Naive thymus-derived CD8-positive, alpha-beta T cell (primary cell): ENCODE measurements around the gene FRG1. TPM values are rescaled to one million over a fixed set of nuclear protein-coding genes. Genes with fewer than 3 reads are reported as not detected.
"Not testable (repeated sequence)": the region's sequence is repeated elsewhere in the genome, so short reads cannot be mapped to it uniquely, and the experiment has no call there.

ENCODE experiments used
- ATAC-seq, 2 donors: fragments of 150-1000 bp; cut with Tn5 transposase in 1 of 2; sonication (Bioruptor Pico), chemical (Tn5 transposase) in 1 of 2; 1 replicate in 1 of 2; 2 replicates in 1 of 2; pipeline ENCODE4 v1.10.0; 2021; ENCODE audit warnings: mild to moderate bottlenecking in 2 of 2, moderate library complexity in 2 of 2
- POLR2A ChIA-PET: fragments of 350-600 bp; sonication (Branson Sonifier 250); formaldehyde crosslinking; loops from one replicate; lab custom pipeline; 2021; ENCODE audit warnings: antibody characterized with exemption; lab: Charles Lee
- DNase-seq, 10 donors: peaks; one replicate each; pipeline versions ENCODE4 v3.0.0 to v3.0.0-alpha.2; 2020 to 2022
- H3K27ac Mint-ChIP-seq, 10 donors: one replicate each; pipeline ENCODE4 v1.8.0; 2020 to 2022; ENCODE audit warnings: mild to moderate bottlenecking in 10 of 10, mixed read lengths in 10 of 10, moderate library complexity in 4 of 10, inconsistent platforms in 1 of 10
- H3K27me3 Mint-ChIP-seq, 5 donors: one replicate each; pipeline ENCODE4 v1.8.0; 2021 to 2022; ENCODE audit warnings: mixed read lengths in 5 of 5
- H3K36me3 Mint-ChIP-seq, 3 donors: one replicate each; pipeline ENCODE4 v1.8.0; 2020 to 2022; ENCODE audit warnings: mixed read lengths in 3 of 3, mild to moderate bottlenecking in 2 of 3, inconsistent platforms in 1 of 3
- H3K4me1 Mint-ChIP-seq, 4 donors: one replicate each; pipeline ENCODE4 v1.8.0; 2021 to 2022; ENCODE audit warnings: mixed read lengths in 4 of 4
- H3K4me3 Mint-ChIP-seq, 10 donors: one replicate each; pipeline ENCODE4 v1.8.0; 2020 to 2022; ENCODE audit warnings: mild to moderate bottlenecking in 10 of 10, mixed read lengths in 10 of 10, moderate library complexity in 6 of 10, inconsistent platforms in 1 of 10
- H3K9me3 Mint-ChIP-seq, 9 donors: one replicate each; pipeline ENCODE4 v1.8.0; 2020 to 2022; ENCODE audit warnings: mixed read lengths in 9 of 9, mild to moderate bottlenecking in 3 of 9, inconsistent platforms in 1 of 9, moderate library complexity in 1 of 9
- polyA plus RNA-seq, 3 donors: library from polyadenylated mRNA; unstranded; fragments of 300-500 nt; fragmentation: Illumina TruSeq; gene quantifications; one replicate each; pipeline ENCODE4 v1.2.3, GENCODE V29; 2021
- total RNA-seq, 8 experiments: library from RNA in 2 of 8; stranded (reverse) in 2 of 8; gene quantifications; one replicate each; pipeline ENCODE4 v1.2.3 and lab custom pipeline; 2021 to 2026

Gene FRG1
- total RNA-seq = 10 to 100 TPM; 46.6 to 50.0 TPM
- polyA plus RNA-seq = 10 to 100 TPM; 45.6 to 51.3 (median 51.2) TPM
- total RNA-seq (lab: John Stamatoyannopoulos, UW) = 40.1 to 53.6 (median 46.1) reads per million in 6 experiments

DNA sequence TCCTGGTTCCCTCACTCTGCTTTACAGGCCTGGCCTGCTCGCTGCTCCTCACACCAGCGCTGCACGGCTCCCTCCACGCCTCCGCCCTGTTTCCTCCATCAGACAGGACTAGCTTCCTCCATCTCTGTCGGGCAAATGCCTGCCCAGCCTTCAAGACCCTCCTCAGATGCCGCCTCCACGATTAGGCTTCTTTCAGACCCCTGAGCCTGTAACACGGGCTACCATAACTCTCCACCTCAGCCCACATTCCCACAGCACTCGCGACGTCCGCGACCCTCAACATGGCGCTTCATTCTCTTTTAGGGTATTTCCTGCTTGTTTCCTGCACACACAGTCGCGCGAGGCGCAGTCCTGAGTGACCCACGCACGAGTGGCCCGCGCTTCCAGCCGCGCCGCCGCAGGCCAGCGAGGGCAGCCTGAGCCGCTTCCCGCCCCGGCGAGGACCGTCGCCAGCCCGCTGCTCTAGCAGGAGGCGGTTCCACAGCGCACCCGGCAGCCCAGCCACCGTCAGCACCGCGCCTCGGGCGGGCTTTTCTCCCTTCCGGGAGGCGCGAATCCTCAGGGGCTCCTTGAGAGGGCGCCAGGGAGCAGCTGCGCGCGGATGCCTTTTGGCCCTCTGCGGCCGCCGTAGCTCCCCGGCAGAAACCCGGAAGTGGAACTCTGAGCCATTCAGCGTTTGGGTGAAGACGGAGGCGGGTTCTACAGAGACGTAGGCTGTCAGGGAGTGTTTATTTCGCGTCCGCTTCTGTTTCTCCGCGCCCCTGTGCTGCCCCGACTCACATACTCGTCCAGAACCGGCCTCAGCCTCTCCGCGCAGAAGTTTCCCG, at the start of gene FRG1:
FRG1 (plus strand) TSS at position 695 of the 827 bp plus-strand sequence. CDS start 138 bp downstream, outside the sequence.
- ATAC-seq (peak; percentile 95 to 96), DNase-seq (peak; percentile 94 to 99 (median 98))
- H3K36me3 Mint-ChIP-seq = peaks cover 20 to 39% (median 30%) of the 10 kb centered on the region in 3 donors
- peak within 1 kb of the TSS; percentile 91 to 99 (median 97) for H3K27ac Mint-ChIP-seq
- peaks cover 19 to 54% (median 42%) of the 10 kb centered on the region in 4 donors for H3K4me1 Mint-ChIP-seq
- POLR2A ChIA-PET = interaction anchor here (1.0 kb wide), 1 partner anchor 9 kb away, joined by 7 read pairs; no protein-coding TSS in a partner anchor
- H3K27me3 Mint-ChIP-seq = peaks cover 0 to 2% (median 0%) of the 10 kb centered on the region in 5 donors
- H3K9me3 Mint-ChIP-seq = peaks cover 0 to 38% (median 25%) of the 10 kb centered on the region in 9 donors
- peak within 1 kb of the TSS; percentile 90 to 99 (median 94) for H3K4me3 Mint-ChIP-seq

DNA sequence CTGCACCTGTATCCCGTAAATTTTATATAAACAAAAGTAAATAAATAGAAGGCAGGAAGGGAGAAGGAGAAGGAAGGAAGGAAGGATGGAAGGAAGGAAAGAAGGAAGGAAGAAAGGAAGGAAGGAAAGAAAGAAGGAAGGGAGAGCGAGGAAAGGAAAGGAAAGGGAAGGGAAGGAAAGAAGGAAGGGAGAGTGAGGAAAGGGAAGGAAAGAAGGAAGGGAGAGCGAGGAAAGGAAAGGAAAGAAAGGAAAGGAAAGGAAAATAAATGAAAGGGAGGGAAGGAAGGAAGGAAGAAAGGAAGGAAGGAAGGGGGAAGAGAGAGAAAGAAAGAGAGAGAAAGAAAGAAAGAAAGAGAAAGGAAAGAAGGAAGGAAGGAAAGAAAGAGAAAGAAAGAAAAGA, 43.0 kb upstream of the FRG1 start:
- ATAC-seq (no peak), DNase-seq (no peak)
- Mint-ChIP-seq H3K4me3 (no peak overlapping the region), H3K27me3 (peaks cover 0 to 11% (median 2%) of the 10 kb centered on the region in 5 donors), H3K9me3 (peaks cover 0 to 12% (median 0%) of the 10 kb centered on the region in 9 donors), H3K4me1 (no peaks in the 10 kb centered on the region), H3K36me3 (peaks cover 0 to 7% (median 5%) of the 10 kb centered on the region in 3 donors), H3K27ac (no peak overlapping the region)
- POLR2A ChIA-PET = no interaction called here

DNA sequence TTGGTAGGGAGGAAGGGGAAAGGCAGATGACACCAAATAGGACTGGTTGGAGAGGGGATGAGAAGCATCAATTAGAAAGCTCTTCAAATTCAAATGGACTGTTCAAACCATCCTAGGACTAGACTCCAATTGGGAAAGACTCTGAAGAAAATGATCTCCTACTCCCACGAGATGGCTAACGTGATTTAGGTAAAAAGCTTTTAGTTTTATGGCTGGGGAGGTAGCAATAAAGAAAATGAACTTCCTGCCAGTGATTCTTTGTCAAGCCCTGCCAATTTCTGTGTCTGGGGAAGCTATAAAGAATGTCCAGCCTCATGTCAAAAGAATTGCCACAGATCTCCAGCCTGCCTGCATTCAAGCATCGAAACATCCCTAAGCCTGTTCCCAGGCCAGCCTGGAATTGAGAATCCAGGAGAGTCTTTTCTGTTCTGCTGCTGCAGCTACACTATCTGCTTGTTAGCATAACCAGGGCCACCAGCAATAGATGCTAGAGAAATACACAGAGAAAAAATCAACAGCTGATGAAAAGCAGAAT, 41.1 kb upstream of the FRG1 start:
- H3K4me3 Mint-ChIP-seq, H3K36me3 Mint-ChIP-seq, DNase-seq, POLR2A ChIA-PET, H3K27ac Mint-ChIP-seq, ATAC-seq, H3K4me1 Mint-ChIP-seq: not testable (repeated sequence)
- Mint-ChIP-seq H3K27me3 (peaks cover 0 to 18% (median 3%) of the 10 kb centered on the region in 5 donors), H3K9me3 (peaks cover 0 to 12% (median 0%) of the 10 kb centered on the region in 9 donors)

DNA sequence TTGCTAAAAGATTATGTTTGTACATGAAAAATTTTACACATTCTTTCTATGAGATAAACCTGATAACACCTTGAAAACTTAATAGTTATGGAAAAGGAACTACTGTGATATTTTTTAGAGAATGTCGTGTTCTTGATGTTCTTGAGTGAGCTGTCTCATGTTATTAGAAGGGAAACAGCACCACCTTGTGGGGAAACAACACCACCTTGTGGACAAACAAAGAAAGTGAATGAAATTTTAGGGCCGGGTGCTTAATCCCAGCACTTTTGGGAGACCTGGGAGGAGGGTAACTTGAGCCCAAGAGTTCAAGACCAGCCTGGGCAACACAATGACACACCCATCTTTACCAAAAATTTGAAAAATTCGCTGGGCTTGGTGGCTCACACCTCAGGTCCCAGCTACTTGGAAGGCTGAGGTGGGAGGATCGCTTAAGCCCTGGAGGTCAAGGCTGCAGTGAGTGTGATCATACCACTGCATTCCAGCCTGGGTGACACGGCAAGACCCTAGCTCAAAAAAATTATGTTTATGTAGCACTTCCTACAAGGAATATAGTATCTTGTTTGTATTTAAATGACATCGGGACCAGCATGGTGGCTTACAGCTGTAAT, 36.1 kb upstream of the FRG1 start:
- peak in 7 of 10 donors; percentile 22 to 45 (median 34) for DNase-seq
- H3K4me1 Mint-ChIP-seq, POLR2A ChIA-PET, H3K9me3 Mint-ChIP-seq, H3K4me3 Mint-ChIP-seq, H3K36me3 Mint-ChIP-seq, H3K27ac Mint-ChIP-seq: not testable (repeated sequence)
- H3K27me3 Mint-ChIP-seq = peaks cover 2 to 25% (median 4%) of the 10 kb centered on the region in 5 donors
- peak in 1 of 2 donors; percentile 47 for ATAC-seq

DNA sequence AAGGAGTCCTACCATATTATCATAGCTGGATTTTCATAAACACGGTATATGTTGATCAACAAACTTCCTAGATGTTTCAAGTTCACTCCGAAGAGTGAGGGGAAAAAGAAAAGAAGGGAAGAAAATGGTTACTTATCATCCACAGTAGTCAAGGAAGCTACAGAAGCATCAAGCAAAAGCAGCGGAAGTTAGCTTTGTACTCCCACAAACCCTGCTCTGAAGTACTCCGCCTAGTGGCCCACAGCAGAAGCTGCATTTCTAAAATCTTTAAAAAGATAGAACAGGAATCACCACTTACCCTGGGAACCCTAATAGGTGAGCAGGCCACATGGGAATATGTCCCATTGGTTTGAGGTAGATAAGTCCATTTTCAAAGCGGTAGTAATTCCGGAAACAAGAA, 28.5 kb upstream of the FRG1 start:
- H3K4me1 Mint-ChIP-seq = no peaks in the 10 kb centered on the region
- H3K27me3 Mint-ChIP-seq = peaks cover 0 to 25% (median 4%) of the 10 kb centered on the region in 5 donors
- H3K36me3 Mint-ChIP-seq = peaks cover 3 to 24% (median 19%) of the 10 kb centered on the region in 3 donors
- no peak overlapping the region for H3K27ac Mint-ChIP-seq
- no peak for DNase-seq
- peaks cover 0 to 27% (median 14%) of the 10 kb centered on the region in 9 donors for H3K9me3 Mint-ChIP-seq
- no peak overlapping the region for H3K4me3 Mint-ChIP-seq
- no peak for ATAC-seq
- POLR2A ChIA-PET = no interaction called here

DNA sequence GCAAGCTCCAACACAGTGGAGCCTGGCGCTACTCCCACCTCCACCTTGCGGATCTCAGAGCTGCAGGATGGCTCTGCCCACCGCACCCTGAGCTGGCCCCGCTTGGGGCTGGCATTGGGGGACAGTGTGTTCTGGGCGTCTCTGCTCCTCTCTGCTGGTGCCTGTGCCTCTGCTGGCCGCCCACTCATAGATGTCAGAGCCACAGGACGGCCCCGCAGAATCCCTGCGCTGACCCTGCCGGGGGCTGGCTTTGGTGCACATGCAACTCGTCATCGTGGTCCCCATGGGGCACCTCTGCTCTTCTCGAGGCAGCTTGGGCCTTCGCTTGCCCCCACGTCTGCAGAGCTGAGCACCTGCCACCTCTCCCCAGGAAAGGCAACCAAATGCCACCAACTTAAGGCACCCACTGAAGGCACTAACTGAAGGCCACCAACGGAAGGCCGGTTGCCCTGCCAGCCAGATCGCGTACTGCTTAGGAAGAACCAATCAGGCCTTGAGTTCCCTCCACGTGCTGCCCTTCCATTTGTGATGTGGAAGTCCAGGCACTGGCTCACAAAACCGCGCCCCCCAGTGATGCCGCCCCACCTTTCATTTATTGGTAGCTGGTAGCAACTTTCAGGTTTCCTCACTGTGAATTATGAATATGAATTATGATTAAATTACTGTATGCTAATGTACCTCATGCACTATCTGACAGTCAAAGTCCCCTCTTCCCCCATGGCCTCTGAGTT, 23.3 kb upstream of the FRG1 start:
- Mint-ChIP-seq H3K4me1 (no peaks in the 10 kb centered on the region), H3K27me3 (no peaks in the 10 kb centered on the region), H3K9me3 (peaks cover 0 to 33% (median 26%) of the 10 kb centered on the region in 9 donors), H3K27ac (no peak overlapping the region), H3K4me3 (no peak overlapping the region), H3K36me3 (peaks cover 3 to 61% (median 24%) of the 10 kb centered on the region in 3 donors)
- ATAC-seq (no peak), DNase-seq (no peak)
- POLR2A ChIA-PET = no interaction called here

DNA sequence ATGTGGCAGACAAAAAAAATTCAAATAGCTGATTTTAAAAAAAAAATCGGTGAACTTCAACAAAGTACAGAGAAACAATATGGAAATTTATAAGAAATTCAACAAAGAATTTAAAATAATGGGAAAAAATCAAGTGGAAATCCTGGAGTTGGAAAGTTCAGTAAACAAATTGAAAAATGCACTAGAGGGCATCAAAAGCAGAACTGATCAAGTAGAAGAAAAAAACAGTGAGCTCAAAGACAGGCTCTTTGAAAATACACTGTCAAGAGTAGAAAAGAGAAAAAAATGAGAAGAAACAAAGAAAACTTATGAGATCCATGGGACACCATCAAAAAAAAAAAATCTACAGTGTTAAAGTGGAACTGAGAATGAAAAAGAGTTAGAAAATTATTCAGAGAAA, 19.6 kb upstream of the FRG1 start:
- peaks cover 0 to 2% (median 0%) of the 10 kb centered on the region in 4 donors for H3K4me1 Mint-ChIP-seq
- H3K27ac Mint-ChIP-seq = no peak overlapping the region
- no peak for DNase-seq
- POLR2A ChIA-PET = no interaction called here
- no peak overlapping the region for H3K4me3 Mint-ChIP-seq
- ATAC-seq = no peak
- H3K9me3 Mint-ChIP-seq = peaks cover 5 to 56% (median 39%) of the 10 kb centered on the region in 9 donors
- H3K27me3 Mint-ChIP-seq = no peaks in the 10 kb centered on the region
- peaks cover 11 to 85% (median 42%) of the 10 kb centered on the region in 3 donors for H3K36me3 Mint-ChIP-seq

DNA sequence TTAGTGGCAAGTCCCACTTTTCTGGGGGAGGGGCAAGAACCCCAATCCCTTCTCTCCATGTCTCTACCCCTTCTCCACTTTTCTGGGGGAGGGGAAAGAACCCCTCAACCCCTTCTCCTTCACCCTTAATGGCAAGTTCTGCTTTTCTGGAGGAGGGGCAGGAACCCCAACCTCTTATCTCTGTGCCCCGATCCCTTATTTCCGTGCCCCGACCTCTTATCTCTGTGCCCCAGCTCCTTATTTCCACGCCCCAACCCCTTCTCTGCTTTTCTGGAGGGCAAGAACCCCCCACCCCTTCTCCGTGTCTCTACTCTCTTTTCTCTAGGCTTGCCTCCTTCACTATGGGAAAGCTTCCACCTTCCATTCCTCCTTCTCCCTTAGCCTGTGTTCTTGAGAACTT, 13.9 kb upstream of the FRG1 start:
- DNase-seq, H3K4me3 Mint-ChIP-seq, H3K27me3 Mint-ChIP-seq, POLR2A ChIA-PET, H3K4me1 Mint-ChIP-seq, ATAC-seq: not testable (repeated sequence)
- Mint-ChIP-seq H3K36me3 (peaks cover 15 to 57% (median 22%) of the 10 kb centered on the region in 3 donors), H3K27ac (peak overlapping the region in 1 of 10 donors; percentile 64), H3K9me3 (peaks cover 3 to 36% (median 21%) of the 10 kb centered on the region in 9 donors)

DNA sequence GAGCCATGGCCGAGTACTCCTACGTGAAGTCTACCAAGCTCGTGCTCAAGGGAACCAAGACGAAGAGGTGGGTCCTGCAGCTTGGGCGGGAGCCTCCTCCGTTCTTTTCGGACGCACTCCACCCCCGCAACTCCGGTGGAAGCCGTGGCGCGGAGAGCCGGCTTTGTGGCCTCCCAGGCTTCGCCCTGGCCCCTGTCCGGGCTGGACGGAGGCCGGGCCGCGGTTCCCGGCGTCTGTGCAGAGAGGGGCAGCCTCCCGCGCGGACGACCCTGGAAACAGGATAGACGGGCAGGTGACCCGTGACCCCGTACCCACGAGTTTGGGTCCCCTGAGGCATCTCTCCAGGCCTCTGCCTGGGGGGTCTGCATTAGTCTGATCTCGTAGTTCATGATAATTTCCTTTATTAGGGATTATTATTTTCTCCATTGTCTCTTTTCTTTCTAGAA, 356 bp downstream of the FRG1 start:
- H3K27ac Mint-ChIP-seq = peak overlapping the region; percentile 91 to 99 (median 97)
- H3K4me1 Mint-ChIP-seq = peaks cover 23 to 61% (median 48%) of the 10 kb centered on the region in 4 donors
- H3K4me3 Mint-ChIP-seq = peak overlapping the region; percentile 90 to 99 (median 94)
- POLR2A ChIA-PET = interaction anchor here (1.0 kb wide), 1 partner anchor 8 kb away, joined by 7 read pairs; no protein-coding TSS in a partner anchor
- ATAC-seq (no peak), DNase-seq (peak in 1 of 10 donors; percentile 14)
- peaks cover 0 to 38% (median 25%) of the 10 kb centered on the region in 9 donors for H3K9me3 Mint-ChIP-seq
- peaks cover 26 to 39% (median 30%) of the 10 kb centered on the region in 3 donors for H3K36me3 Mint-ChIP-seq
- H3K27me3 Mint-ChIP-seq = peaks cover 0 to 2% (median 0%) of the 10 kb centered on the region in 5 donors

DNA sequence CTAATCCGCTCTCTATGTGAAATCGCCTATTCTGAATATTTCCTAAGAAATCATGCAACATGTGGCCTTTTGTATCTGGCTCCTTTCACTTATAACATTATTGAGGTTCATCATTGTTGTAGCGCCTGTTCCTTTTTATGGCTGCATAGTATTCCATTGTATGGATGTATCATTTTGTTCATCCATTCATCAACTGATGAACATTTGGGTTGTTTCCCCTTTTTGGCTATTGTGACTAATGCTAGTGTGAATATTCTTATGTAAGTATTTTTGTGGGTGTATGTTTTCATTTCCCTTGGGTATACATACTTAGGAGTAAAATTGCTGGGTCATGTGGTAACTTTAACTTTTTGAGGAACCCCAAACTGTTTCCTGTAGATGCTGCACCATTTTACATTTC, 1.7 kb downstream of the FRG1 start:
- Mint-ChIP-seq H3K27ac (peak overlapping the region in 4 of 10 donors; percentile 11 to 97 (median 72)), H3K4me1 (peaks cover 28 to 72% (median 60%) of the 10 kb centered on the region in 4 donors), H3K36me3 (peaks cover 27 to 42% (median 37%) of the 10 kb centered on the region in 3 donors), H3K9me3 (peaks cover 0 to 29% (median 20%) of the 10 kb centered on the region in 9 donors), H3K4me3 (peak overlapping the region; percentile 9 to 90 (median 68))
- ATAC-seq, POLR2A ChIA-PET, H3K27me3 Mint-ChIP-seq, DNase-seq: not testable (repeated sequence)

DNA sequence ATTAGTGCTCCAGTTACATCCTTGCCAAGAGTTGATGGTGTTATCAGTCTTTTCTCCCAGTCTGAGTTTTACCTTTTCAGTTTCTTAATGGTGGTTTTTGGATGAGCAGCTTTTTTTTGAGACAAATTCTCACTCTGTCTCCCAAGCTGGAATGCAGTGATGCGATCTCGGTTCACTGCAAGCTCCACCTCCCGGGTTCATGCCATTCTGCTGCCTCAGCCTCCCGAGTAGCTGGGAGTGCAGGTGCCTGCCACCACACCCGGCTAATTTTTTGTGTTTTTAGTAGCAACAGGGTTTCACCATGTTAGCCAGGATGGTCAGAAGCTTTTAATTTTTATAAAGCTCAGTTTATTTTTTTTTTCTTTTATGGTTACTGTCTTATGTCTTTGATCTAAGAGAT, 3.4 kb downstream of the FRG1 start:
- peak overlapping the region in 9 of 10 donors; percentile 15 to 54 (median 34) for H3K4me3 Mint-ChIP-seq

More for the DNA sequence above, 3.4 kb downstream of the FRG1 start:
- ATAC-seq, DNase-seq, H3K27me3 Mint-ChIP-seq, POLR2A ChIA-PET: not testable (repeated sequence)
- Mint-ChIP-seq H3K27ac (peak overlapping the region in 1 of 10 donors; percentile 52), H3K9me3 (peaks cover 0 to 15% (median 12%) of the 10 kb centered on the region in 9 donors), H3K36me3 (peaks cover 20 to 54% (median 47%) of the 10 kb centered on the region in 3 donors), H3K4me1 (peaks cover 38 to 86% (median 76%) of the 10 kb centered on the region in 4 donors)
